ENCODE data around the gene KRR1.

Gene KRR1

DNA sequence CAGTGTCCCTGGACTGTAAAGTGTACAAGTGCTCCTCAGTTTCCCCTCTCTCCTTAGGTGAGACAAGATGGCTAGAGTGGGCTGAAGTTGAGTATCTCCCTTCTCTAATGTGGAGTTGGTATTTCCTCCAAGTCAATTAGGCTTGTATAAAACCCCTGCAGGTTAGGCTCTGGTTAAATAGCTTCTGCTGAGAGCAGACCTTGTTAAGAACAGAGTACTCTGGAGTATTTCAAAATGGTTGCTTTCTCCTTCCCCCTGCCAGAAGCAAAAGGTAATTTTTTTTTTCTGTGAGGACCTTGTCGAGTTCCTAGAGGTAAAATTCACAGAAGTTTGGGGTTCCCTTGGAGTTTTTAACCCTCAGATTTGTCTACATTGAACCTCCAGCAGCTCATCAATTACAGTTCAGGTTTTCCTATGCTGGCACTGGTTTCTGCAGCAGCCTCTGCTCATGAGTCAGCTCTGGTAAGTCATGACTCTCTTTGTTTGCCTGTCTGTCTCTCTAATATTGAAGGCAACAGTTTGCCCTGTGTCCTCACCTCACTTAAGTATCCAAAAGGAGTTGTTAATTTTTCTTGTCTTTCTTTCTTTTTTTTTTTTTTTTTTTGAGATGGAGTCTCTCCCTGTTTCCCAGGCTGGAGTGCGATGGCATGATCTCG is 58.6 kb downstream of the KRR1 start:
- H3K36me3 ChIP-seq (ENCODE audit: control insufficient read depth in 2 of 2, insufficient read depth in 1 of 2, low read length in 2 of 2): no peaks in the 10 kb centered on the region
- H3K4me1 ChIP-seq (ENCODE audit: control insufficient read depth, insufficient read depth, low read length): no peaks in the 10 kb centered on the region; the same call in 1 of the 2 replicates
- H3K9me3 ChIP-seq (ENCODE audit: control insufficient read depth, insufficient read depth, low read depth, low read length): no peaks in the 10 kb centered on the region
- H3K27ac ChIP-seq (ENCODE audit: extremely low read depth, low read depth, low read length): no peak overlapping the region
- ChIA-PET CTCF (interaction anchor here (0.6 kb wide), 1 partner anchor 31 kb away, joined by 4 read pairs; no protein-coding TSS in a partner anchor), POLR2A (no interaction called here)
- H3K4me3 ChIP-seq (ENCODE audit: low read depth, low read length): no peak overlapping the region
- no peak for TF ChIP-seq ZNF114 (tag by site-specific recombination; IDR thresholded peaks at IDR 0.05)
- TF ChIP-seq GLIS2 (tag by site-specific recombination; IDR thresholded peaks at IDR 0.05): no peak
- TF ChIP-seq GLI4 (tag by site-specific recombination; IDR thresholded peaks at IDR 0.05): no peak

GRCh38 chr12:75447691-75448393 is 63.6 kb downstream of the KRR1 start:
- Histone ChIP-seq H3K36me3 (ENCODE audit: control insufficient read depth in 2 of 2, insufficient read depth in 1 of 2, low read length in 2 of 2) (no peaks in the 10 kb centered on the region), H3K4me3 (ENCODE audit: low read depth, low read length) (no peak overlapping the region), H3K4me1 (ENCODE audit: control insufficient read depth, insufficient read depth, low read length) (no peaks in the 10 kb centered on the region), H3K9me3 (ENCODE audit: control insufficient read depth, insufficient read depth, low read depth, low read length) (no peaks in the 10 kb centered on the region), H3K27ac (ENCODE audit: extremely low read depth, low read depth, low read length) (no peak overlapping the region)
- ChIA-PET POLR2A (no interaction called here), CTCF (interaction anchor here (0.9 kb wide), 1 partner anchor 56 kb away, joined by 3 read pairs; the partner anchor contains the start of gene GLIPR1L2)
- TF ChIP-seq SP3 (tag by site-specific recombination; IDR thresholded peaks at IDR 0.05) (no peak), ZBTB8A (tag by site-specific recombination; IDR thresholded peaks at IDR 0.05) (no peak), ZNF26 (tag by site-specific recombination; IDR thresholded peaks at IDR 0.05) (no peak), ZNF16 (tag by site-specific recombination; IDR thresholded peaks at IDR 0.05; ENCODE audit: low read depth) (no peak), ZNF510 (tag by site-specific recombination; IDR thresholded peaks at IDR 0.05; ENCODE audit: insufficient replicate concordance) (no peak)
- TF ChIP-seq, protein P1, sequence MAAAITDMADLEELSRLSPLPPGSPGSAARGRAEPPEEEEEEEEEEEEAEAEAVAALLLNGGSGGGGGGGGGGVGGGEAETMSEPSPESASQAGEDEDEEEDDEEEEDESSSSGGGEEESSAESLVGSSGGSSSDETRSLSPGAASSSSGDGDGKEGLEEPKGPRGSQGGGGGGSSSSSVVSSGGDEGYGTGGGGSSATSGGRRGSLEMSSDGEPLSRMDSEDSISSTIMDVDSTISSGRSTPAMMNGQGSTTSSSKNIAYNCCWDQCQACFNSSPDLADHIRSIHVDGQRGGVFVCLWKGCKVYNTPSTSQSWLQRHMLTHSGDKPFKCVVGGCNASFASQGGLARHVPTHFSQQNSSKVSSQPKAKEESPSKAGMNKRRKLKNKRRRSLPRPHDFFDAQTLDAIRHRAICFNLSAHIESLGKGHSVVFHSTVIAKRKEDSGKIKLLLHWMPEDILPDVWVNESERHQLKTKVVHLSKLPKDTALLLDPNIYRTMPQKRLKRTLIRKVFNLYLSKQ (tag by site-specific recombination; IDR thresholded peaks at IDR 0.05; ENCODE audit: borderline replicate concordance): no peak

DNA sequence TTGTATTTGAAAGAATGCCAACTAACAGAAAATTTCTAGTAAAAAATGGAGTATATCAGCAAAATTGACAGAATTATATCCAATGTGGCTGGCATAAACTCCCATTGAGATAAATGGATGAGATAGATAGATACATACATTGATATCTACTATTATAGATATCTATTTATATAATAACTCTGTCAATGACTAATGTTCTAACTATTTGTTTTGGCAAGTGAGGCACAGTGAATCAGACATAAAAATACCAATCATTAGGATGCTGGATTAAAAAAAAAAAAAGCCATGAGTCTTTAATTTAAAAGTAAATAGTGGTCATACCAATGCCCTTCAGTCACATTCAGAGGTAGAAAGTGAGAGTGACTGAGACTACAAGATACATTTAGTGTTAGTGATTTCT is 64.6 kb downstream of the KRR1 start:
- H3K36me3 ChIP-seq (ENCODE audit: control insufficient read depth in 2 of 2, insufficient read depth in 1 of 2, low read length in 2 of 2): no peaks in the 10 kb centered on the region
- H3K9me3 ChIP-seq (ENCODE audit: control insufficient read depth, insufficient read depth, low read depth, low read length): no peaks in the 10 kb centered on the region
- CTCF ChIA-PET: interaction anchor here (0.9 to 1.9 kb wide), 2 partner anchors 10 to 55 kb away, joined by 3 to 5 read pairs; partner anchors contain the start of gene GLIPR1L2
- no peak overlapping the region for H3K4me3 ChIP-seq (ENCODE audit: low read depth, low read length)
- no peaks in the 10 kb centered on the region for H3K4me1 ChIP-seq (ENCODE audit: control insufficient read depth, insufficient read depth, low read length)
- POLR2A ChIA-PET: no interaction called here
- H3K27ac ChIP-seq (ENCODE audit: extremely low read depth, low read depth, low read length): no peak overlapping the region
- TF ChIP-seq, protein P2, sequence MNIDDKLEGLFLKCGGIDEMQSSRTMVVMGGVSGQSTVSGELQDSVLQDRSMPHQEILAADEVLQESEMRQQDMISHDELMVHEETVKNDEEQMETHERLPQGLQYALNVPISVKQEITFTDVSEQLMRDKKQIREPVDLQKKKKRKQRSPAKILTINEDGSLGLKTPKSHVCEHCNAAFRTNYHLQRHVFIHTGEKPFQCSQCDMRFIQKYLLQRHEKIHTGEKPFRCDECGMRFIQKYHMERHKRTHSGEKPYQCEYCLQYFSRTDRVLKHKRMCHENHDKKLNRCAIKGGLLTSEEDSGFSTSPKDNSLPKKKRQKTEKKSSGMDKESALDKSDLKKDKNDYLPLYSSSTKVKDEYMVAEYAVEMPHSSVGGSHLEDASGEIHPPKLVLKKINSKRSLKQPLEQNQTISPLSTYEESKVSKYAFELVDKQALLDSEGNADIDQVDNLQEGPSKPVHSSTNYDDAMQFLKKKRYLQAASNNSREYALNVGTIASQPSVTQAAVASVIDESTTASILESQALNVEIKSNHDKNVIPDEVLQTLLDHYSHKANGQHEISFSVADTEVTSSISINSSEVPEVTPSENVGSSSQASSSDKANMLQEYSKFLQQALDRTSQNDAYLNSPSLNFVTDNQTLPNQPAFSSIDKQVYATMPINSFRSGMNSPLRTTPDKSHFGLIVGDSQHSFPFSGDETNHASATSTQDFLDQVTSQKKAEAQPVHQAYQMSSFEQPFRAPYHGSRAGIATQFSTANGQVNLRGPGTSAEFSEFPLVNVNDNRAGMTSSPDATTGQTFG (tag by site-specific recombination; IDR thresholded peaks at IDR 0.05; ENCODE audit: borderline replicate concordance): no peak
- TF ChIP-seq ZNF174 (tag by site-specific recombination; IDR thresholded peaks at IDR 0.05) (no peak), ZNF501 (tag by site-specific recombination; IDR thresholded peaks at IDR 0.05) (no peak), FEZF1 (tag by site-specific recombination; IDR thresholded peaks at IDR 0.05) (no peak), MEIS1 (CRISPR knock-in tag; IDR thresholded peaks at IDR 0.05; ENCODE audit: borderline replicate concordance) (no peak), ZXDB (tag by site-specific recombination; IDR thresholded peaks at IDR 0.05) (no peak), GLIS1 (tag by site-specific recombination; IDR thresholded peaks at IDR 0.05) (no peak), ZNF585B (tag by site-specific recombination; IDR thresholded peaks at IDR 0.05) (no peak), ZBTB48 (tag by site-specific recombination; IDR thresholded peaks at IDR 0.05) (no peak), ZNF561 (tag by site-specific recombination; IDR thresholded peaks at IDR 0.05; ENCODE audit: borderline replicate concordance) (no peak), ZNF121 (tag by site-specific recombination; IDR thresholded peaks at IDR 0.05) (no peak), ZNF423 (tag by site-specific recombination; IDR thresholded peaks at IDR 0.05) (no peak), ZBTB17 (tag by site-specific recombination; IDR thresholded peaks at IDR 0.05) (no peak)
- TF ChIP-seq, protein P3, sequence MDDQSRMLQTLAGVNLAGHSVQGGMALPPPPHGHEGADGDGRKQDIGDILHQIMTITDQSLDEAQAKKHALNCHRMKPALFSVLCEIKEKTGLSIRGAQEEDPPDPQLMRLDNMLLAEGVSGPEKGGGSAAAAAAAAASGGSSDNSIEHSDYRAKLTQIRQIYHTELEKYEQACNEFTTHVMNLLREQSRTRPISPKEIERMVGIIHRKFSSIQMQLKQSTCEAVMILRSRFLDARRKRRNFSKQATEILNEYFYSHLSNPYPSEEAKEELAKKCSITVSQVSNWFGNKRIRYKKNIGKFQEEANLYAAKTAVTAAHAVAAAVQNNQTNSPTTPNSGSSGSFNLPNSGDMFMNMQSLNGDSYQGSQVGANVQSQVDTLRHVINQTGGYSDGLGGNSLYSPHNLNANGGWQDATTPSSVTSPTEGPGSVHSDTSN (CRISPR knock-in tag; IDR thresholded peaks at IDR 0.05): no peak
